ENCODE results near the gene CPSF4L. TPM values are rescaled to one million over a fixed set of nuclear protein-coding genes. Genes with fewer than 3 reads are reported as not detected.
A peak's percentile ranks its signal among the peaks of the same experiment; 100 is the strongest.

CPSF4L gene
- total RNA-seq, 1 donor from 2014 or later: not detected

GRCh38 chr17:73307130-73307529 lies 45.5 kb upstream of the CPSF4L start:
- FAIRE-seq: no peak
- peaks cover 32% of the 10 kb centered on the region for H4K20me1 ChIP-seq (ENCODE audit: insufficient read depth, low read length)

GRCh38 chr17:73305845-73306836 lies 44.5 kb upstream of the CPSF4L start:
- H3K27ac Mint-ChIP-seq (ENCODE audit: unreplicated experiment): peak overlapping the region; percentile 18
- DNase-seq (ENCODE audit: low read depth) (no peak), FAIRE-seq (no peak)
- H3K9me3 Mint-ChIP-seq (ENCODE audit: unreplicated experiment): no peaks in the 10 kb centered on the region
- no peaks in the 10 kb centered on the region for H3K9me3 ChIP-seq (ENCODE audit: insufficient read depth, low read depth, low read length)
- peak overlapping the region; percentile 78 for H3K9ac ChIP-seq (ENCODE audit: low read length)
- H3K4me1 Mint-ChIP-seq (ENCODE audit: low read depth, unreplicated experiment): peaks cover 24% of the 10 kb centered on the region
- H3K4me1 ChIP-seq (ENCODE audit: insufficient read depth, low read length): peaks cover 58% of the 10 kb centered on the region
- no peak overlapping the region for H2AFZ ChIP-seq (ENCODE audit: low read depth, low read length)
- H3K27ac ChIP-seq (ENCODE audit: low read depth, low read length): peak overlapping the region; percentile 74
- H3K27me3 ChIP-seq (ENCODE audit: insufficient read depth, low read length): no peaks in the 10 kb centered on the region
- no peaks in the 10 kb centered on the region for H3K36me3 Mint-ChIP-seq (ENCODE audit: low read depth, unreplicated experiment)
- H3K4me3 ChIP-seq (ENCODE audit: insufficient read depth, low read depth, low read length): peak overlapping the region; percentile 43
- H3K27me3 Mint-ChIP-seq (ENCODE audit: low read depth, unreplicated experiment): no peaks in the 10 kb centered on the region
- peaks cover 89% of the 10 kb centered on the region for H3K79me2 ChIP-seq (ENCODE audit: insufficient read depth, low read length)
- peaks cover 41% of the 10 kb centered on the region for H4K20me1 ChIP-seq (ENCODE audit: insufficient read depth, low read length)
- peak overlapping the region; percentile 87 for H3K4me2 ChIP-seq (ENCODE audit: low read length)
- TF ChIP-seq EZH2 (IDR thresholded peaks at IDR 0.05; ENCODE audit: insufficient read depth, low read length) (no peak), CTCF (IDR thresholded peaks at IDR 0.05; ENCODE audit: insufficient read depth, low read depth, low read length) (no peak)
- H3K4me3 Mint-ChIP-seq (ENCODE audit: unreplicated experiment): no peak overlapping the region
- H3K36me3 ChIP-seq (ENCODE audit: insufficient read depth, low read length): no peaks in the 10 kb centered on the region

More at GRCh38 chr17:73307130-73307529, 45.5 kb upstream of the CPSF4L start:
- H3K4me2 ChIP-seq (ENCODE audit: low read length): peak overlapping the region; percentile 0
- H3K9ac ChIP-seq (ENCODE audit: low read length): no peak overlapping the region
- no peak overlapping the region for H3K4me3 ChIP-seq (ENCODE audit: insufficient read depth, low read depth, low read length)
- H3K4me3 Mint-ChIP-seq (ENCODE audit: unreplicated experiment): no peak overlapping the region
- peaks cover 58% of the 10 kb centered on the region for H3K4me1 ChIP-seq (ENCODE audit: insufficient read depth, low read length)
- no peaks in the 10 kb centered on the region for H3K36me3 ChIP-seq (ENCODE audit: insufficient read depth, low read length)
- H3K27ac ChIP-seq (ENCODE audit: low read depth, low read length): no peak overlapping the region
- no peaks in the 10 kb centered on the region for H3K9me3 ChIP-seq (ENCODE audit: insufficient read depth, low read depth, low read length)
- no peak overlapping the region for H3K27ac Mint-ChIP-seq (ENCODE audit: unreplicated experiment)
- no peaks in the 10 kb centered on the region for H3K27me3 ChIP-seq (ENCODE audit: insufficient read depth, low read length)
- H3K4me1 Mint-ChIP-seq (ENCODE audit: low read depth, unreplicated experiment): peaks cover 24% of the 10 kb centered on the region
- no peak overlapping the region for H2AFZ ChIP-seq (ENCODE audit: low read depth, low read length)
- H3K36me3 Mint-ChIP-seq (ENCODE audit: low read depth, unreplicated experiment): no peaks in the 10 kb centered on the region
- DNase-seq (ENCODE audit: low read depth): no peak
- TF ChIP-seq EZH2 (IDR thresholded peaks at IDR 0.05; ENCODE audit: insufficient read depth, low read length) (no peak), CTCF (IDR thresholded peaks at IDR 0.05; ENCODE audit: insufficient read depth, low read depth, low read length) (no peak)
- H3K79me2 ChIP-seq (ENCODE audit: insufficient read depth, low read length): peaks cover 79% of the 10 kb centered on the region
- no peaks in the 10 kb centered on the region for H3K27me3 Mint-ChIP-seq (ENCODE audit: low read depth, unreplicated experiment)
- H3K9me3 Mint-ChIP-seq (ENCODE audit: unreplicated experiment): no peaks in the 10 kb centered on the region

Measured in astrocyte (in vitro differentiated cells and primary cell).